ENCODE data around the gene XPNPEP2.

The XPNPEP2 gene

GRCh38 chrX:129795584-129795983 is 56.8 kb downstream of the XPNPEP2 start:
- no peak overlapping the region for H3K4me3 ChIP-seq (ENCODE audit: low read depth, low read length)
- no peak for TF ChIP-seq CTCF (IDR thresholded peaks at IDR 0.05; ENCODE audit: low read depth, low read length, missing control alignments)
- no peak for DNase-seq (ENCODE audit: low read depth)
- in situ Hi-C loops (cut with HindIII; ENCODE audit: low sequenced_read_pairs) = no loop called here

- TF ChIP-seq CTCF (IDR thresholded peaks at IDR 0.05; ENCODE audit: low read depth, low read length, missing control alignments) = no peak
- in situ Hi-C loops (cut with HindIII; ENCODE audit: low sequenced_read_pairs) = no loop called here
- no peak overlapping the region for H3K4me3 ChIP-seq (ENCODE audit: low read depth, low read length)
- no peak for DNase-seq (ENCODE audit: low read depth)
Observed at GRCh38 chrX:129797251-129797906, 58.6 kb downstream of the XPNPEP2 start.

DNA sequence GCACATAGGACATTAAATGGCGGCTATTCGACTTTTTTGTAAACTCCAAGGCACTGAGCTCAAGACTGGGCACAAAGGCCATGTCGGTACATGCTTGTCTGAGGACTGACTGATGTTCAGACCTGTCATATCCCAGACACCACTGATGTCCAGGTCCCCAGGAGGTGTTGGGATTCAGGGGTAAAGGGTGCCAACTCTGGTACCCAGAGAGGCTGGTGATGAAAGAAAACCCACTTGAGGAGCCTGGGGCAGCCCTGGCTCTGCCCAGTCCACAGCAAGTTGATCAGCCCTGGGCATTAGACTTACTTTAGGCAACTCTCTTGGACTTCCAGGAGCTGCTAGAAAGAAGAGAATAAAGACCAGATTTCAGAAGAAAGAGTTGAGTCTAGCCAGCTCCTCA is 59.7 kb downstream of the XPNPEP2 start:
- DNase-seq (ENCODE audit: low read depth) = no peak
- no peak overlapping the region for H3K4me3 ChIP-seq (ENCODE audit: low read depth, low read length)
- in situ Hi-C loops (cut with HindIII; ENCODE audit: low sequenced_read_pairs) = no loop called here
- TF ChIP-seq CTCF (IDR thresholded peaks at IDR 0.05; ENCODE audit: low read depth, low read length, missing control alignments) = no peak

GRCh38 chrX:129798888-129799287 is 60.1 kb downstream of the XPNPEP2 start:
- no peak for DNase-seq (ENCODE audit: low read depth)
- H3K4me3 ChIP-seq (ENCODE audit: low read depth, low read length) = no peak overlapping the region
- in situ Hi-C loops (cut with HindIII; ENCODE audit: low sequenced_read_pairs) = no loop called here
- no peak for TF ChIP-seq CTCF (IDR thresholded peaks at IDR 0.05; ENCODE audit: low read depth, low read length, missing control alignments)

DNA sequence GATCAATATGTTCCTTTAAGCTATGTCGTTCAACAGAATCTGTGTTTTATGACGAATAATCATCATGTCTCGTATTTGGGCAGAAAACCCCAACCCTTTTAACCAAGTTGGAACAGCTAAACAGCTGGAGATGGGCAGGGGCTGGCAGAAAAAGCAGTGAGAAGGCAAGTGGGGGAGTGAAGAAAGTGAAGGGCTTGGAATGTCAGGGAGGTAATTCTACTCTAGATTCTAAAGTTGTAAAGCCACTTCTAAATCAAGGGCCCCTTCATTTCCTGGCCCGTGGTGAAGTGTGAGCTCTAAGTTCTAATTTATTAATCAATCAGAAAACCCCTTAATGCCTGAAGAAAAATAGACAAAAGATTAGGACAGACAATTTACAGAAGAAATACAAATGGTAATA is 61.4 kb downstream of the XPNPEP2 start:
- in situ Hi-C loops (cut with HindIII; ENCODE audit: low sequenced_read_pairs) = no loop called here
- no peak overlapping the region for H3K4me3 ChIP-seq (ENCODE audit: low read depth, low read length)
- TF ChIP-seq CTCF (IDR thresholded peaks at IDR 0.05; ENCODE audit: low read depth, low read length, missing control alignments) = no peak
- DNase-seq (ENCODE audit: low read depth) = no peak

DNA sequence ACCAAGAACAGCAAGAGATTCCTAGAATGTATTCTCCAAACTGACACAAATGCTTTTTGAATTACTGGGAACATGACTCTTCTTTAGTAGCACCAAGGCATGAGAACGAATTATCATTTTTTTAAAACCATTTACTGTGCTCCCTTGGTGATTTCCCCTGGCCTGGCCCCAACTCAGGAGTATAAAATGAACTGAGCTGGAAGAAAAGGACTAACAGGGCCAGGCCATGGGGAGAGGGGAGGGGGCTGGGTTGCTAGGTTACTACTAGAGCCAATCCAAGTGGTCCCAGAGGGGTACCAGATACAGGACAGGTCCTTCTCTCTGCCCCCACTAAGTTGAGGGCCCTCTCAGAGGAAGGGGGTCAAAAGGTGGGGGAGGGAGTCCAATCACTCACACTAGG is 64.1 kb downstream of the XPNPEP2 start:
- in situ Hi-C loops (cut with HindIII; ENCODE audit: low sequenced_read_pairs) = no loop called here
- no peak for TF ChIP-seq CTCF (IDR thresholded peaks at IDR 0.05; ENCODE audit: low read depth, low read length, missing control alignments)
- H3K4me3 ChIP-seq (ENCODE audit: low read depth, low read length) = no peak overlapping the region
- no peak for DNase-seq (ENCODE audit: low read depth)

Data from astrocyte of the cerebellum (primary cell).